PC-9 (cell line): ENCODE measurements around the gene MUC3A.
"Not testable (repeated sequence)": the region's sequence is repeated elsewhere in the genome, so short reads cannot be mapped to it uniquely, and the experiment has no call there.

Source experiments
- CTCF ChIP-seq: fragments of 200-600 bp; sonication (generic); conservative IDR thresholded peaks from 2 replicates; pipeline ENCODE4 v1.6.1; 2017; ENCODE audit warnings: mixed run types, antibody characterized with exemption, mild to moderate bottlenecking, moderate library complexity
- EZH2 ChIP-seq: fragments of 200-600 bp; sonication (generic); IDR thresholded peaks from 2 replicates; pipeline ENCODE4 v1.8.0; 2017; ENCODE audit warnings: antibody characterized with exemption, low read depth

DNA sequence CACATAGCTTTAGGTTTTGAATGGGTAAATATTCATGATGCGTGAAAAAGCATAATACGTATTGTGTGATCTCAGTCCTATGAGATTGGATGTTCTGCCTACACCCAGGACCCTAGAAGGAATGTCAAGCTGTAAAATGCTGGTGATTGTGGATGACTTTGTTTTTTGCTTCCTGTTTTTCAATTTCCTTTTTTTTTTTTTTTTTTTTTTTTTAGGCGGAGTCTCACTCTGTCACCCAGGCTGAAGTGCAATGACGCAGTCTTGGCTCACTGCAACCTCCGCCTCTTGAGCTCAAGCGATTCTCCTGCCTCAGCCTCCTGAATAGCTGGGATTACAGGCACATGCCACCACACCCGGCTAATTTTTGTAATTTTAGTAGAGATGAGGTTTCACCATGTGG lies 38.9 kb upstream of the MUC3A start:
- not testable (repeated sequence) for TF ChIP-seq CTCF, EZH2
